NCI-H510A (cell line): ENCODE measurements around the gene SCLT1.

Source experiments
- DNase-seq: peaks from one replicate; lab custom pipeline; 2025; lab: John Stamatoyannopoulos, UW

Gene SCLT1

DNA sequence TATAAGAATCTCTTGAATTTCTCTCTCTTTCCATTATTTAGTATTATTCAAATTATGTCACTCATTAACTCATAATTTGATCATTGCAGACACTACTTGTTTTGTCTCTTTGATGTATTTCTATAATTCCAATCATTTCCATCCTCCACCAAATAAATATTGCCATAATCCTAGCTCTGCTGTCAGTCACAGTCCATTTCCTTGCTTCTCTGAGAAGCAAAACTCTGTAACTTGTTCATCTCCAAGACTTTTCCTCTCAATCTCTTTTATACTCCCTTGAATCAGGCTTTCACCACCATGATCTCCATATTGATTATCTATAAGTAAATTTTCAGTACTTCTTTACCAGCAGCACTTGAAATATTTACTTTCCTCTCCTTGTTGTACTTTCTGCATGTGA lies 135.9 kb downstream of the SCLT1 start:
- no peak for DNase-seq

DNA sequence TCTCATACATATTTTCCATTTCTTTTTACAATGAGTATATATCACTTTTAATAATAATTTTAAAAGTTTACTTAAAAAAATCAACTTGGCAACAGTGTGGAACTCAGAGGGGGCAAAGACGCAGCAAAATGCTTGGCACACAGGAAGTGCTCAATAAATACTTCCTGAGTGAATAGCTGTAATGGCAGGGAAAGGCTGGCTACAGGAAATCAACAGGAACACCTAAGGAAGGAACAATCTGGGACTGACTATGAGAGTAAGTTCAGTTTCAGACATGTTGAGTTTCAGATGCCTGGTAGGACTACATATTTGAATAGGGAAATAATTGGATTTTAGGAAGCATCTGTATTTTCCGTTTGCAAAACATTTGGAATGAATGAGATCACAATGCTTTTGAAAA lies 137.6 kb downstream of the SCLT1 start:
- no peak for DNase-seq

DNA sequence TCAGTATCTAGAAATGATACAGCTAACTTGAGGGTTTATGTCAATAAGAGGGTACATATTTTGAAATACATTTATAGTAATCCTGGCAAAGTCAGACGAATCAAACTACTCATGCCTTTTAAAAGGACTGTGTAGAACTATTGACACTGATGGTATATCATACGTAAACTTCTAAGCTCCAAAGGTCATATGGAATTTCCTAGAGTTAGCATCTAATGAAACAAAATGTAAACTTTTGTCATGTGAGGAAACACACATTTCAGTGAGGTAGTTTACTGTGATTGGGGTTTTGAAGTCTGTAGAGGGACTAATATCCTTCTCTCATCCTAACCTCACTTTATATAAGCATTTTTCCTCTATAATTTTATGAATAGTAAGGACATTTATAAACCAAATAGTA lies 138.4 kb downstream of the SCLT1 start:
- no peak for DNase-seq

DNA sequence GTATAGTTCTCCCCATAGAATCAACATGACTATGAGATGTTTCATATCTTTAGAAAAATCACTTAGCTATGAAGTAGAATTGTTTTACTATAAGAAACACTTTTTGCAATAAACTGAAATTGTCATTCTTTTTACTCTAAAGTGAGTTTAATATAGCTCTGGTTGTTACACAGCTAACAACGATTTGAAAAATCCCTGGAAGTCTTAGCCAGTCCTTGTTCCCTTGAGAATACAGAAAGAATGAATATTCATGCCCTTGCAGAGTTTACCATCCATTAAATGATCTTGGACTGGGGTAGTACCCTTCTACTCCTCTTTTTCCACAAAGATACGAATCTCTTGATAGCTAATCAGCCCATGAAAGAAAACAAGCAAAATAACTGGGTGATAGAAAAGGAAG lies 142.0 kb downstream of the SCLT1 start:
- DNase-seq, result no peak

DNA sequence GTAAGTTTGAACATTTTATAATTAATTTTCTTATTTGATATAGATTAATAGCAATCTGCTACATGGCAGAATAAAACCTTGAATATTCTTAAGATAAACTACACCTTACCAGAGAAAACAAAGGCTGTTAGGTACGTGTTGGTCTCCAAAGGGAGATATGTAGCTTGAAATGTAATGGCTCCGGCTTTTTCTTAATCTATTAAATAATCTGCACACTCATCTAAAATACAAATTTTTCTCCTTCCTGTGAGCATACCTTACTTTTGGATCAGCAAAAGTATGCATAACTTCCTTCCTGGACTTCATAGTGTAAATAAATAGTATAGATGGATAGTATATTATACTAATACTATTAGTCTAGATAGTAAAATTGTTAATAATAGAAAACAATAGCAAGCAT lies 142.5 kb downstream of the SCLT1 start:
- DNase-seq, result no peak

DNA sequence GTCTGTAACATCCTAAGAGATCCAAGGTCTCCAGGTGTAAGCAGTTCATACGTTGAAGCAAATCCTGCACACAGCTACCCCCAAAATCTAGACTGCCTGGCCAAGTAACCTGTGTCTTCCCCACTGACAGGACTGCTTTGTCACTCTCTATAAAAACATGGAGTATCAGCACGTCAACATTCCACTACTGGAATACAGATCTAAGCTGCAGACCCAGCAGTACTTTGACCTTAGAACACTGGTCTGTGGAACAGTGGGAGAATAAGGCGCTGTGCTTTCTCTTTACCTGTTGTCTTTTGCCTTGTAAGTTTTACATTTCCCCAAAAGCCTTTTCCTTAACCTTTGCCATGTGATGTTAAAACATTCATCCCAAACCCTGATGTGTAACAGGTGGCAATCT lies 146.4 kb downstream of the SCLT1 start:
- DNase-seq, result no peak

DNA sequence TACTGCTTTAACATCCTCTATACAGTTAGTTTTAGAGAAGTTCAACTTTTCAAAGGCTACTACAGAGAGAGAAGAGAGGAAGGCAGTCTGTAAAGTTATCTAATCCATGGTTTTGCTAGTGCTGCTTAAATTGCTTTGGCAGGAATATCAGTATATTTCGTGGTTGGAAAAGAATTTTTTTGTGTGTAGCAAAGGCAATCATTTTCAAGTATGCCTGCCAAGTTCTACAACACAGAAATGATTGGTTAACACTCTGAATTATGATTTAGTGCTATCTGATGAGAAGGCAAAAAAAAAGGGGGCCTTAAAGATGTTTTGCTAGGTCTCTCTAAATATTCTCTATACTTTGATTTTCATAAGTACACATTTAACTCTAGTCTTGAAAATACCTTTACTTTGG lies 150.7 kb downstream of the SCLT1 start:
- no peak for DNase-seq

DNA sequence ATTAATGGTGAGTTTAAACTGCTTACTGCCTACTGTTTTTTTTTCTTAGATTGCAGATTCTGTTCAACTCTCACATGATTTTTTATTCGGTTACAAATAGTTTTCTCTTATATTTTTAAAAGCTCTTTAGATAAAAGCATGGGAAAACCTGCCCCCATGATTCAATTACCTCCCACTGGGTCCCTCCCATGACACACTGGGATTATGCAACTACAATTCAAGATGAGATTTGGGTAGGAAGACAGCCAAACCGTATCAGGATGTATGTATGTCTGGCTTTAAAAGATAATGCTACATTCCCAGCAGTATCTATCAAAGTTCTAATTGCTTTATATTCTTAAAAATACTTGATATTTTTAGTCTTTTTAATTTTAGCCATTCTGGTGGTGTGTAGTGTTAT lies 152.4 kb downstream of the SCLT1 start:
- DNase-seq, result no peak

DNA sequence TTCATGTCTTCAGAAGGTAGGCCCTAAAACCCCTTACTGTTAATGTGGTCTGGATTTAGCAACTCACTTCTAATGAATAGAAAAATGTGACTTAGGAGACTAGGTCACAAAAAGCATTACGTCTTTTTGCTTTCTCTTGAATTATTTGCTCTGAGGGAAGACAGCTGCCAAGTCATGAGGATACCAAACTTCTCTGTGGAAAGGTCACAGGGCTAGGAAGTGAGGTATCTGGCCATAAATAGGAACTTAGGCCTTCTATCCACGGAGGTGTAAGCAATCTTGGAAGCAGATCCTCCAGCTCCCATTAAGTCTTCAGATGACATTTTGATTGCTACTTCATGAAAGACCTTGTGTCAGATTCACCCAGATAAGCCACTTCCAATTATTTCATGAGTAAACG lies 163.3 kb downstream of the SCLT1 start:
- no peak for DNase-seq

DNA sequence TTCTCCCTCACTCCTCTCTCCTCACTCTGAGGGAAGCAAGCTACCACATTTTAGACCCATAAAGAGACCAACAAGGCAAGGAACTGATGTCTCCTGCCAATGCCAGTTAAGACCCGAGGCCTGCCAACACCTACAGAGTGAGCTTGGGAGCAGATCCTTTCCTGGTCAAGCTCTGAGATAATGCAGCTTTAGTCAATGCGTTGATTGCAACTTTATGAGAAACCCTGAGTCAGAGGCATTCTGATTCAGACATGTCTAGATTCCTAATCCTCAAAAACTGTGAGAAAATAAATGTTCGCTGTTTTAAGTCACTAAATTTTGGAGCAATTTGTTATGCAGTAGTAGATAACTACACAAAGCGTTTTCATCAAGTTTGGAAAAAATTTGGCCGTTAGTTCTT lies 168.4 kb downstream of the SCLT1 start:
- DNase-seq, result no peak

DNA sequence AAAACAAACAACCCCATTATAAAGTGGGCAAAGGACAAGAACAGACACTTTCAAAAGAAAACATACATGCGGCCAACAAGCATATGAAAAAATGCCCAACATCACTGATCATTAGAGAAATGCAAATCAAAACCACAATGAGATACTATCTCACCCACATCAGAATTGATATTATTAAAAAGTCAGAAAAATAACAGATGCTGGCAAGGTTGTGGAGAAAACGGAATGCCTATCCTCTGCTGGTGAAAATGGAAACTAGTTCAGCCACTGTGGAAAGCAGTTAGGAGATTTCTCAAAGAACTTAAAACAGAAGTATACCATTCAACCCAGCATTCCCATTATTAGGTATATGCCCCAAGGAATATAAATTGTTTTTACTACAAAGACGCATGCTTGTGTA lies 171.4 kb downstream of the SCLT1 start:
- DNase-seq, result no peak

DNA sequence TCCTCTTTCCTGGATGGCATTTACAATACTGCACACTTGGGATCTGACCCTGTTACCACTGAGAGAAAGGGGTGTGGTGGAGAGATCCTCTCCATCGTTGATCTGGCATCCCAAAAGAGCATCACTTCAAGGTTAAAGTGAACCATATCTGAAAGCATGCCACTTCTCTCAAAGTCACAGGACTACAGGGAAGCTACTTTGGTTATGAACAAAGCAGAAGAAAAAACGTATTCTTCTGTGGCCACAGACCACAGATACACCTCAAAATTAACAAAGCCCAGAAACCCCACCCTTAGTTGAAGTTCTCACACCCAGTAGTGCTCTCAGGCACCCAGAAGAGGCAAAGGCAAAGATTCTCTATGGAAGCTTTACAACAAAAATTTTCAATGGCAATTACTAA lies 175.6 kb downstream of the SCLT1 start:
- DNase-seq, result no peak

DNA sequence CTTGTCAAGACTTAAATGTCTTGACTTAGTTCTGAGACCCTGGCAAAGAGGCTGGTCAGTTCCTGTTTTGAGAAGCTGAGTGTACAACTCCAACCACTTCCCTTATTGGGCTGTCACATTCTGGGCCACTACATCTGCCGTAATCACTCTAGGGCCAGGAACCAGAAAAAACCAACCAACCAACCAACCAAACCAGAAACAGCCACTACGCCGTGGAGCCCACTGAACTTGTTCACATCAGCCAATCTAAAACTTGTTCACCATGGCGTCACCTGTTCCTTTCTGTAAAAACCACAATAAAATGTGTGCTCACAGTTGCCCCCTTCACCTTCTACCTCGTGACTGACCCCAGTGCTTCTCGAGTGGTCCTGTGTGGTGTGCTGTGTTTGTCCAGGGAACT lies 176.5 kb downstream of the SCLT1 start:
- no peak for DNase-seq

DNA sequence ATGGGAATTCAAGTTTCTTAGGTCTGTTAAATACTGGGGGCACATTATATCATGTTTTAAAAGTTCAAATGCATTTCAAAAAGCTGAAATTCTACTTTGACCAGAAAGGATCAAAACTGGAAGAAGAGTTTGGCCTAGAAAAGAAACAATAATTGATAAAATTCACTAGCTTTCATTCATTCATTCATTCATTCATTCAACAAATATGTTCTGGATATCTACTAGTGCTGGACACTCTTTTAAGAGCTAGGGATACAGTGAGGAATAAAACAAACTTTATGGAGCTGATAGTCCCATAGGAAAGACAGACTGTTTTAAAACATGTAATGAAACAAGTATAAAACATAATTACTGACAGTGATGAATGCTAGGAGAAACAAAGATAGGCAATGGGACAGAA lies 177.8 kb downstream of the SCLT1 start:
- DNase-seq, result no peak

DNA sequence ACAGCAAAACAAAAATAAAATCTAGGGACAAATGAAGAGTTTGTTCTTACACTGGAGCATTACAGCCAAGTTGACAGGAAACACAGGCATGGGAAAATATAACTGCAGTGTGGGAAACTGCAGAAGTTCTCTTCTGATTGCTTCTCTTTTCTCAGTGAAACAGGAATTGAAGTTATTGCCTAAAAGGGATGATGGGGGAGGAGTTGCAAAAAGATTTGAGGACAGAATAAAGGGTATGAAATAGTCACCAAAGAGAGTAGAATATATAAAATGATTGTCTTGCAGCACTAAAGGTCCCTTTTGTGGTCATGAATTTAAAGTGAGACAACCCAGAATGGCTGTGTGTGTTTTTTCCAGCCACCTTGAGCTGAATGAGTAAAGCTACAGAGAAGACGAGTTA lies 180.1 kb downstream of the SCLT1 start:
- DNase-seq, result no peak

DNA sequence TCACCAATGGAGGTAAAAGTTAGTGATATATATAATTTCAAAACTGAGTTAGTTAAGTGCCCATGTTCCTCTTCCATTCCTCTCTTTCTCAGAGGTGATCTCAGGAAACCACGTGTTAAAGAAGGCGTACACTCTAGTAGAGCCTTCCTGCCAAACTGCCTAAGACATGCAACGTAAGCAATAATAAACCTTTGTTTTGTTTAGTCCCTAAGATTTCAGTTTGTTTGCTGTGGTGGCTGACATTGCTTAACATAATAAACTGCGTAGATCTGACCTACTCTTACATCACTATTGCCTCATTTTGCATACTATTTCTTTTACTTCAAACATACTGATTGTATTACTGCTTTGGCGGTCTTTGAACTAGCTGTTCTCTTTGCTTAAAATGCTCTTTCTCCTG lies 184.6 kb downstream of the SCLT1 start:
- no peak for DNase-seq

DNA sequence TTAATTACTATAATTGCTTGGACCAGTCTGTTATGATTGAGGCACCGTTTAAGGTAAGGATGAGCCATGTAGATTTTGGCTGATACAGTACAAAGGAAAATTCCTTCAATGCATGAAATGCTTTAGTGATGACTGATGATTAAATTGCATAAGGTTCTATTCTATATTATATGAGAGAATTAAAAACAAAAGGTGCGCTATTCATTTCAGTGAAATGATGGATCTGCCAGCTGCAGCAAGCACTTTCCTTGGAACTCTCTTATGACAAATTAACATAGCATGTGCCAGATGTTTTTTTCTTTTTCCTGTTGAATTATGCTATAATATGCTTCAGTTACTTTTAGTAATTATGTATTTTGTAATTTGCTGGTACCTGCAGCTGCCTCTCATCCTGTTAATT lies 185.4 kb downstream of the SCLT1 start:
- DNase-seq, result no peak

DNA sequence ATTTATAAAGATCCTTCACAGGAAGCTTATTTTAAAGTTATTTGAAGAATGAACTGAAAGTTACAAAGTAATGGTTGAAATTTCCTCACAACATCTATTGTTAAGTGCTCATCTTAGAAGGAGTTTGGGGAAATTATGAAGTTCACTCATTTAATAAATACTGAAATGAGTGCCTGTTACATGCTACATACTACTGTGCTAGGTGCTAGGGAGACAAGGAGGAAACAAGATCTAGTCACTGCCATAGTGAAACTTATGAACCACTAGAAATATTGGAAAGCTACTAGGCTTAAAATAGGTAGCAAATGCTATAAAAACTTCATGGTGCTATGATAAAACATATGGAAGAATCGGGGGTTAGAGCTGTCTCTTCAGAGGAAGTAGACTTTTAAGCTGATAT lies 186.8 kb downstream of the SCLT1 start:
- DNase-seq, result no peak

DNA sequence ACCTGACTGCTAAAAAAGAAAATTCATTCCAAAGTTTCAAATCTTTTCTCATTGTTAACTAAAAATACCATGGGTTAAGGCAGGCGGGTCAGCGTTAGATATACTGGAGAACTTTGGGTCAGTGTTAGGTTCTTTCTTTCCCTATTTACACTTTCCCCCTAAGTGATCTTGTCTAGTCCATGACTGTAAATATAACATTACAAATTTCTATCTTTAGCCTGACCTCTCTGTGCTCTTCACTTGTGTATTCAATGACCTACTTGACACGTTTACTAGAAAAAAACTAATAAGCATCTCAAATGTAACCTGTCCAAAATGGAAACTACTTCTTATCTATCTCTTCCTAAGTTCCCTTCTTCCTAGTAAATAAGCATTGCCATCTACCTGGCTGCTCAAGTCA lies 188.5 kb downstream of the SCLT1 start:
- no peak for DNase-seq

DNA sequence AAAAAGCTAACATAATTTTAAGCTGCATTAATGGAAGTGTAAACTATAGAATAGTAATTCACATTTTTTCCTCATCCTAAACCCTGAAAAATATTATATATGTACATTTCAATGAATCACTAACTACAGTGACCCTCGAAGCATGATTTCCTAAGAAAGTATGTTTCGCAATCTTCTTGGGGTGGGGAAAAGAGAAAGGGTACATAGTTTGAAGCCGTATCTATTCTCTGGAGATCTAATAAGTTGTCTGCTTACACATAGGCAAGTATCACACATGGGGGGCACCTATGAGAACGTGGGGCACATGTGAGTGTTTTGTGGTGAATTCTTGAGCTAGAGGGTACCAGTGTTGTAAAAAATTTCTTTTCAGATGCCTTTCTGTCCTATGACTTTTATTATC lies 212.7 kb downstream of the SCLT1 start:
- no peak for DNase-seq

DNA sequence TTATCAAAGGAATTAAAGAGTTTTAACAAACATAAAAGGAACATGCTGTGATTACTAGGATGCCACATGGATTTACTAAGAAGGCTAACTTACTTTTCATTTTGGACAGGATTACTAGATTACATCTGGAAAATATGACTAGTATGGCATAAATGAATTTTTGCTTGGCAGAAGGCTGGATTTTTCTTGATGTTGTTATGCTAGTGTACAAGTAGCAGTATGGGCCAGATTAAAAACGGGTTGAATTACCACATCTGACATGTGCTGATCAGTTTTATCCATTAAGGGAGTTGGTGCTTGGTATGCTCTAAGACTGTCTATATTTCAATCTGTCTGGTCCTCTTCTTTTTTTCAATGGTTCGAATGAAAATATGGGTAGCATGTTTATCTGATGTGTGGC lies 213.4 kb downstream of the SCLT1 start:
- no peak for DNase-seq

DNA sequence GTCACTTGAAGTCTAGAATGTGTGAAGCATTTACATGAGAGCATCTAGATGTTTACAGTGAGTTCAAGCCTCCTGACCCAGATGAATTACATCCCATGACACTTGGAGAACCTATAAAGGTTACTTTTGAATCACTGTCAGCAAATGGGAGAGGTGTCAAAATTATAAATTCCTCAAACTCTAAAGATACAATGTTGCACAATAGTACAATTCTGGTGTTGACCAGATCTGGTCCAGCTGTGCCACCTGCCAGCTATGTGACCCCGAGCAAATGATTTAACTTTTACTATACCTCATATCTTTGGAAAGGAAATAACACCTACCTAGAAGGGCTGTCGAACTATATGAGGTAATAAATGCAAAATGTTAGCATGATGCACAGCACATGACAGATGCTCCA lies 214.1 kb downstream of the SCLT1 start:
- no peak for DNase-seq

DNA sequence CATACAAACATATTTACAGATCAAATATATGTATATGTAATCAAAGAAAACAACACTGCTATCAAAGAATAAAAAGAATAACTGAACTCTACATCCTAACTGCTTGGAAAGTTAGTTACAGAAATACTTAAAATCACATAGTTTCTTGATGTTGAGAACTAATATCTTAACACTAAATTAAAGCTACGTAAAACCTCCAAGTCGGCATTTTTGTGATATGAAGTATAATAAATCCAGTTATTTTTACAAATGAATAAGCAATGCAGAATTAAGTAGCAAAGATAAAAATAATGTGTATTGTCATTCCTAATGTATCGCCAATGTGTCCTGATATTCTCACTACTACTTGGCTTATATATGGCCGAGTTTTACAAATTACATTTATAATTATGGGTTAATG lies 215.4 kb downstream of the SCLT1 start:
- no peak for DNase-seq

DNA sequence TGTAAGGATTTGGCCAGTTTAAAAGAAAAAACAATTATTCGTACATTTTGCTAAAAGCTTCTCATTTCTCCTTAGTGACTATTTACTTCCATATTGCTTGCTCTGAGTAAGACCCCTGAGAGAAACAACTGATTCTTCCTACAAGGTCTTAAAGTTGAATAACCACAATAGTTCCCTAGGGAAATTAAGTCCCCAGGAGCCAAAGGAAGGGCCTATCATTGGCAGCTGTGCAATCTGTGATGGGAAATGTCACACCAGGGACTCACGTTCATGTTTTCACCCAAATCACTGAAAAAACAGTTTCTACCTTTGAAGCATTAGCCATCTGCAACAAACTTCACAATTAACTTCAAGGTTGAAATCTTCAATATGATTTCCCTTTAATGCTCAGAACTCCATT lies 217.1 kb downstream of the SCLT1 start:
- no peak for DNase-seq

DNA sequence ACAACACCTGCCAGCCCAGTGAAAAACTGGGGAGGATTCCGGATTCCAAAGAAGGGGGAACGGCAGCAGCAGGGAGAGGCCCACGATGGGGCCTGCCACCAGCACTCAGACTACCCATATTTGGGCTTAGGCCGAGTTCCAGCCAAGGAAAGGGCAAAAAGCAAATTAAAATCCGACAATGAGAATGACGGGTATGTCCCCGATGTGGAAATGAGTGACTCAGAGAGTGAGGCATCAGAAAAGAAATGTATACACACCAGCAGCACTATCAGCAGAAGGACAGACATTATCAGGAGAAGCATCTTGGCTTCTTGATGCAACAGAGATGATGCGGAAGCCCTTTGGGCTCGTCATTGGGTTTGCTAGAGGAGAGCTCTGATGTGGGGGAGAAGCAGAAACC lies 221.4 kb downstream of the SCLT1 start:
- no peak for DNase-seq
